Omental fat pad (tissue), 4 donors: ENCODE data around the gene TIFAB. TPM values are rescaled to one million over a fixed set of nuclear protein-coding genes. Genes with fewer than 3 reads are reported as not detected.
A peak's percentile ranks its signal among the peaks of the same experiment; 100 is the strongest.

Source experiments
- ATAC-seq: fragments of 150-250 bp; one replicate; pipeline ENCODE4 v1.9.1; 2016; ENCODE audit warnings: mild to moderate bottlenecking, moderate library complexity; ENCODE audit not compliant: low FRiP score
- DNase-seq: peaks from one replicate; pipeline ENCODE4 v3.0.0-alpha.2; 2019; ENCODE audit warnings: low spot score
- CTCF ChIP-seq, 3 donors: fragments of 450-650 bp; IDR thresholded peaks; one replicate each; pipeline ENCODE4 v1.5.1; 2016 to 2017; ENCODE audit warnings: antibody characterized with exemption in 3 of 3, mild to moderate bottlenecking in 3 of 3, moderate library complexity in 2 of 3
- total RNA-seq, 4 donors: library from RNA; depleted of rRNA; stranded (reverse); fragments of >200 nt; gene quantifications; one replicate each; pipeline ENCODE4 v1.1.0, GENCODE V29; 2016

Gene TIFAB
- total RNA-seq, 4 donors from 2014 or later = not detected

DNA sequence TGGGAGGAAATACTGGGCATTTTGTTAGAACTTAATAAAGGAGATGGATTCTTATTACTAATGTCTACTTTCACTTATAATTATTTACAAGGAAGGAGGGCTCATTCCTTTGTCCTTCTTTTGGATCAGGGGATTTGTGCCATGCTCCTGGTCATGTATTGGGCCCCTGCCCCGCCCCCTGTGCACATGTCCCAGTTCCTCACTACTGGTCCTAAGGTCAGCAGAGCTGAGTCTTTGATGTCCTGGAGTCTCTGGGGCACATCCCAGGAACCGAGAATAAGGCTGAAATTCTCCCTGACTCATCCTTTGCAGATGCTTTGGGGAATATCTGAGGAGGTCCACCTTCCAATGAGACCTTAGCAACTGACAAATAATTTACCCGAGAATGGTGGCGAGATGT lies 19.6 kb upstream of the TIFAB start:
- TF ChIP-seq CTCF (IDR thresholded peaks at IDR 0.05) = no peak
- ATAC-seq (no peak), DNase-seq (no peak)

DNA sequence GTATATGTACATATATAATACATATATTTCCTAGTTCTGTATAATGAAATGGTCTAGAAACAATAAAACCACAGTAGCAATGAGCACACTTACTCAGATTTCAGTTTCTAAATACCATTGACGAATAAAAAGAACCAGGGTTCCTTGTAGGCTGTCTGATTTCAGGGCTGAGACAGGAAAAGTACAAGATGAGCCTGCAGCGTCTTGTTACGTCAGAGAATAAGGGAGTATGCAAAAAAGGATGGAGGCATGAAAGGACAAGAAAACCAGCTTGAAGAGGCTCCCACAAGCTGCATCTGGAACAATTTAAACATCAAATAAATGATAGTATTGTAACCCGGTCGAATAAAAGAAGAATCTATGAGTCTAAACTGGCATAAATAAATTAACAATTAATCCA lies 17.8 kb upstream of the TIFAB start:
- DNase-seq (no peak), ATAC-seq (no peak)
- TF ChIP-seq CTCF (IDR thresholded peaks at IDR 0.05) = no peak

GRCh38 chr5:135468541-135468940 lies 16.4 kb upstream of the TIFAB start:
- DNase-seq = no peak

DNA sequence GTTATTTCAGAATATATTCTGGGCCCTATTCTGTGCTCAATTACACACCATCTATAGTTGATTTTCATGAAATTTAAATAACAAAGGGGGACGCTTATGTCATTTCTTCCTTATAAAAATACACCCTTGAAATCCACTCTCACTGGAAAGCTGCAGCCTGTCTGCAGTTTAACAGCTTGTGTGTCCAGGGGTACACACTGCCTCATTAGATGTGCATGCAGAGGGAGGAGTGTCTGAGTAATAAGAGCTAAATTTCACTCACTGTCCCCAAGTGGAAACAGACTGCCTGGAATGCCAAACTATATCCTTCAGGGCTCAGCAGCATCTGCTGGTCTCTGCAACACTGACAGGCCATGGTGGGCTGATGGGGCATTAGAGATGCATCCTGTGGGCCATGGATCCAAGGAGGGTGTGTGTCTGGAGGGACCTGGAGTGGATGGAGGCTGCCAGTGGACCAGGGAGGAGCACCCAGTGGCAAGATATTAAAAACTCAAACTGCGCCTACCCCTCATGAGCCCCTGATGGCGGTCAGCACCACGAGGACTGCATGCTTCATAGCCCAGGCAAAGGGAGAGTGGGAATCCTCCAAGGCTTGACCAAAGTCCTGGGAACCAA lies 15.8 kb upstream of the TIFAB start:
- ATAC-seq (no peak), DNase-seq (no peak)
- no peak for TF ChIP-seq CTCF (IDR thresholded peaks at IDR 0.05)

More at GRCh38 chr5:135468541-135468940, 16.4 kb upstream of the TIFAB start:
- TF ChIP-seq CTCF (IDR thresholded peaks at IDR 0.05) = no peak
- ATAC-seq = no peak

GRCh38 chr5:135467051-135467625 lies 15.0 kb upstream of the TIFAB start:
- TF ChIP-seq CTCF (IDR thresholded peaks at IDR 0.05) = no peak
- ATAC-seq (no peak), DNase-seq (no peak)

GRCh38 chr5:135466178-135467050 lies 14.3 kb upstream of the TIFAB start:
- peak; percentile 52 for DNase-seq
- peak in 1 of 3 donors; percentile 44 for TF ChIP-seq CTCF (IDR thresholded peaks at IDR 0.05)
- ATAC-seq = peak; percentile 92
